ENCODE measurements around the gene STAMBP.

DNA sequence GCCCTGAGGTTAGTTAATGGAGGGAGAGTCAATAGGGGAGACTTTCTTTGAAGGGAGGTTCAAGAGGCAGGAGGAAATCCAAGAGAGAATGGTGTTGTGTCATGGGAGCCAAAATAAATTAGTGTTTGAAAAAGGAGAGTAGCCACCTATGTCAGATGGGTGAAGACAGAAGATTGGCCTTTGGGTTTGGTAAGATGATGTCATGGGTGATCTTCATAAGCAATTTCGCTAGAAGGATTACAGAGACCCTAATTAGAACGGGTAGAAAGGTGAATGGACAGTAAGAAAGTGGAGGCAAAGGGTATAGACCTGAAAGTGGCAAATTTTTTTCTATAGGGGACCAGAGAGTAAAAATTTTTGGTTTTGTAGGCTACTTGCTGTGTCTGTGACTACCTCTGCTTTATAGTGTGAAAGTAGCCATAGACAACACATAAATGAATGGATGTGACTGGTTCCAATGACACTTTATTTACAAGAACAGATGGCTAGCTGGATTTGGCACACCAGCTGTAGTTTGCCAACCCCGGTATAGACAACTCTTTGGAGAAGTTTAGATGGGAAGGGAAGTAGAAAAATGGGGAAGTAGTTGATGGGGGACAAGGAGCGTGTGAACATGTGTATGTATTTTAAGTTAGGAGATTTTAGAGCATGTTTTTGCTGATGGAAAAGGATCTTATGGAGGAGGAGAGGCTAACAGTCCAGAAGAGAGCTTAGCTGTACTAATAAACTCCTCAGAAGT lies 9.3 kb downstream of the STAMBP start:
- no peak for TF ChIP-seq POLR2AphosphoS5 (IDR thresholded peaks at IDR 0.05)
- TF ChIP-seq, protein P1, sequence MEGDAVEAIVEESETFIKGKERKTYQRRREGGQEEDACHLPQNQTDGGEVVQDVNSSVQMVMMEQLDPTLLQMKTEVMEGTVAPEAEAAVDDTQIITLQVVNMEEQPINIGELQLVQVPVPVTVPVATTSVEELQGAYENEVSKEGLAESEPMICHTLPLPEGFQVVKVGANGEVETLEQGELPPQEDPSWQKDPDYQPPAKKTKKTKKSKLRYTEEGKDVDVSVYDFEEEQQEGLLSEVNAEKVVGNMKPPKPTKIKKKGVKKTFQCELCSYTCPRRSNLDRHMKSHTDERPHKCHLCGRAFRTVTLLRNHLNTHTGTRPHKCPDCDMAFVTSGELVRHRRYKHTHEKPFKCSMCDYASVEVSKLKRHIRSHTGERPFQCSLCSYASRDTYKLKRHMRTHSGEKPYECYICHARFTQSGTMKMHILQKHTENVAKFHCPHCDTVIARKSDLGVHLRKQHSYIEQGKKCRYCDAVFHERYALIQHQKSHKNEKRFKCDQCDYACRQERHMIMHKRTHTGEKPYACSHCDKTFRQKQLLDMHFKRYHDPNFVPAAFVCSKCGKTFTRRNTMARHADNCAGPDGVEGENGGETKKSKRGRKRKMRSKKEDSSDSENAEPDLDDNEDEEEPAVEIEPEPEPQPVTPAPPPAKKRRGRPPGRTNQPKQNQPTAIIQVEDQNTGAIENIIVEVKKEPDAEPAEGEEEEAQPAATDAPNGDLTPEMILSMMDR (IDR thresholded peaks at IDR 0.05) = no peak

Measured in breast epithelium (tissue), 3 donors.